SH-SY5Y (cell line): ENCODE measurements around the gene SLC39A8.

Source experiments
- GATA2 ChIP-seq: IDR thresholded peaks from 2 replicates; pipeline ENCODE4 v1.6.1; 2011; ENCODE audit warnings: mild to moderate bottlenecking, low read depth, low read length
- GATA3 ChIP-seq: IDR thresholded peaks from 2 replicates; pipeline ENCODE4 v1.6.1; 2011; ENCODE audit warnings: low read depth, mild to moderate bottlenecking, low read length, moderate library complexity

The SLC39A8 gene

GRCh38 chr4:102343964-102344519, 1.2 kb downstream of the SLC39A8 start:
- TF ChIP-seq GATA3 (no peak), GATA2 (no peak)

- TF ChIP-seq GATA2 = no peak
- TF ChIP-seq GATA3 = no peak
Measured at GRCh38 chr4:102342404-102343074, 2.7 kb downstream of the SLC39A8 start.

GRCh38 chr4:102341201-102341600, 4.1 kb downstream of the SLC39A8 start:
- TF ChIP-seq GATA3 = no peak
- TF ChIP-seq GATA2 = no peak

GRCh38 chr4:102339018-102339417, 6.3 kb downstream of the SLC39A8 start:
- TF ChIP-seq GATA2 (no peak), GATA3 (no peak)

- TF ChIP-seq GATA2 (no peak), GATA3 (no peak)
Measured at GRCh38 chr4:102338405-102338804, 6.9 kb downstream of the SLC39A8 start.

GRCh38 chr4:102335616-102336015, 9.7 kb downstream of the SLC39A8 start:
- TF ChIP-seq GATA2 = no peak
- TF ChIP-seq GATA3 = no peak

- TF ChIP-seq GATA2 (no peak), GATA3 (no peak)
Measured at GRCh38 chr4:102334624-102335023, 10.7 kb downstream of the SLC39A8 start.

GRCh38 chr4:102333787-102334186, 11.5 kb downstream of the SLC39A8 start:
- TF ChIP-seq GATA3 = no peak
- no peak for TF ChIP-seq GATA2

GRCh38 chr4:102328045-102328444, 17.2 kb downstream of the SLC39A8 start:
- TF ChIP-seq GATA2 = no peak
- no peak for TF ChIP-seq GATA3

- no peak for TF ChIP-seq GATA3
- TF ChIP-seq GATA2 = no peak
Measured at GRCh38 chr4:102326951-102327350, 18.3 kb downstream of the SLC39A8 start.

- TF ChIP-seq GATA3 (no peak), GATA2 (no peak)
Measured at GRCh38 chr4:102324730-102325129, 20.6 kb downstream of the SLC39A8 start.

GRCh38 chr4:102322736-102323135, 22.5 kb downstream of the SLC39A8 start:
- TF ChIP-seq GATA3 (no peak), GATA2 (no peak)

GRCh38 chr4:102321260-102321995, 23.9 kb downstream of the SLC39A8 start:
- TF ChIP-seq GATA2 = no peak
- no peak for TF ChIP-seq GATA3

- TF ChIP-seq GATA3 (no peak), GATA2 (no peak)
Measured at GRCh38 chr4:102319594-102319993, 25.7 kb downstream of the SLC39A8 start.

- no peak for TF ChIP-seq GATA3
- no peak for TF ChIP-seq GATA2
Measured at GRCh38 chr4:102318526-102318925, 26.8 kb downstream of the SLC39A8 start.
